Measurements from ENCODE around the gene CHST8. TPM values are rescaled to one million over a fixed set of nuclear protein-coding genes. Genes with fewer than 3 reads are reported as not detected.
"Not testable (repeated sequence)": the region's sequence is repeated elsewhere in the genome, so short reads cannot be mapped to it uniquely, and the experiment has no call there.

The CHST8 gene
- total and polyA plus RNA-seq, 4 donors = 0.05 to 0.07 TPM; not detected in 2

DNA sequence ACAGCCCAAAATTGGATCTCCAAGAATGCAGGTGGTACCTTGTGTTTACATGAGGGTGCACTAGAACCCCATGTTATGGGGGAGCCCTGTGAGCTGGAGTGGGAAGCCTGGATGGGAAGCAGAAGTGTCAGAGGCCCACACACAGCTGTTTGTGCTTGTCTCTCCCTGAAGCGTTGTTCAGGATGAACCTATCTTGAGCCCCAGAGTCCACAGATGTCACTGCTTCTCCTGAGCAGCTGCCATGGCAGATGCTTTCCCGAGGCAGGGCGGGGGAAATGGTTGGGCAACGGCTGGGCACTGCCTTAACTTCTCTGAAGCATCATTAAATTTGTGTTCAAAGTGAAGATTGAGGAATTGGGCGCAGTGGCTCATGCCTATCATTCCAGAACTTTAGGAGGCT lies 17.1 kb upstream of the CHST8 start:
- no peak for TF ChIP-seq YY1 (IDR thresholded peaks at IDR 0.05)
- TF ChIP-seq RAD21 (IDR thresholded peaks at IDR 0.05) = no peak
- TF ChIP-seq FOXA2 (IDR thresholded peaks at IDR 0.05) = no peak
- 65% methylated on average over 5 of the region's 5 CpGs for WGBS
- Histone ChIP-seq H3K4me3 (ENCODE audit: low read depth in 1 of 3, low read length in 3 of 3) (no peak overlapping the region), H3K27me3 (ENCODE audit: control insufficient read depth in 4 of 4, insufficient read depth in 4 of 4, low read length in 3 of 4) (no peaks in the 10 kb centered on the region), H3K36me3 (ENCODE audit: control insufficient read depth in 4 of 4, insufficient read depth in 3 of 4, low read depth in 1 of 4, low read length in 3 of 4) (no peaks in the 10 kb centered on the region), H3K4me1 (ENCODE audit: control insufficient read depth in 4 of 4, insufficient read depth in 4 of 4, low read length in 3 of 4) (no peaks in the 10 kb centered on the region), H3K9ac (ENCODE audit: low read depth in 1 of 2, low read length in 2 of 2) (no peak overlapping the region), H3K27ac (ENCODE audit: low read depth in 1 of 2, low read length in 2 of 2) (no peak overlapping the region), H3K9me3 (ENCODE audit: control insufficient read depth in 4 of 4, low read length in 3 of 4) (peaks cover 13 to 29% (median 18%) of the 10 kb centered on the region in 4 donors)
- no peak for DNase-seq (ENCODE audit: low spot score)

DNA sequence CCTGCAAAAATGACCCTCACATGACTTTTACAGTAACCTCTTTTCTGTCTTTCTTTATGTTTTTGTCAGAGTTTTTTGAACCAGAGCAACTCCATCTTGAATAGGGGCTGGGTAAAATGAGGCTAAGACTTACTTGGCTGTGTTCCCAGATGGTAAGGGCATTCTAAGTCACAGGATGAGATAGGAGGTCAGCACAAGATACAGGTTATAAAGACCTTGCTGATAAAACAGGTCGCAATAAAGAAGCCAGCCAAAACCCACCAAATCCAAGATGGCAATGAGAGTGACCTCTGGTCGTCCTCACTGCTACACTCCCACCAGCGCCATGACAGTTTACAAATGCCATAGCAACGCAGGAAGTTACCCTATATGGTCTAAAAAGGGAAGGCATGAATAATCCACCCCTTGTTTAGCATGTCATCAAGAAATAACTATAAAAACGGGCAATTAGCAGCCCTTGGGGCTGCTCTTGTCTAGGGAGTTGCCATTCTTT lies 15.9 kb upstream of the CHST8 start:
- H3K4me1 ChIP-seq (ENCODE audit: control insufficient read depth in 4 of 4, insufficient read depth in 4 of 4, low read length in 3 of 4); H3K27me3 ChIP-seq (ENCODE audit: control insufficient read depth in 4 of 4, insufficient read depth in 4 of 4, low read length in 3 of 4); H3K27ac ChIP-seq (ENCODE audit: low read depth in 1 of 2, low read length in 2 of 2); H3K9ac ChIP-seq (ENCODE audit: low read depth in 1 of 2, low read length in 2 of 2); H3K4me3 ChIP-seq (ENCODE audit: low read depth in 1 of 3, low read length in 3 of 3); H3K36me3 ChIP-seq (ENCODE audit: control insufficient read depth in 4 of 4, insufficient read depth in 3 of 4, low read depth in 1 of 4, low read length in 3 of 4); DNase-seq (ENCODE audit: low spot score): not testable (repeated sequence)
- peaks cover 14 to 29% (median 17%) of the 10 kb centered on the region in 4 donors for H3K9me3 ChIP-seq (ENCODE audit: control insufficient read depth in 4 of 4, low read length in 3 of 4)
- WGBS = 49% methylated on average over 5 of the region's 5 CpGs

DNA sequence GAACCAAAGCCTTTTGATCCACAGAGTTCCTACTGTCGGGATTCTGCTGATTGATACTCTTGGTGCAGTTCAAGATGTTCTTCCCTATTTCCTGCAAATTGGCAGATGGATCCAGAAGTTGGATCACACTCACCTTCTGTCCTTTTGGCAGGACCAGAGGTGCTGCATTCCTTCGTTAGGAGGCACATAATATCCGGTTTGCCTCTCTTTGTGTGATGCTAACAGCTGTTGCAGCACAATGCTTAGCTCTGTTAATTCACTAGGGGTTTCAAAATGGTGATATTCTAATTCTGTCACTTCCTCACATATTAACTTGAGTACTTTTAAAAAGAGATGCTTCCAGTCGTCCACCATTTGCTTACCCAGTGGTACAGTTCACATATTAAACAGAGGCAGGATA lies 15.2 kb upstream of the CHST8 start:
- Histone ChIP-seq H3K36me3 (ENCODE audit: control insufficient read depth in 4 of 4, insufficient read depth in 3 of 4, low read depth in 1 of 4, low read length in 3 of 4) (no peaks in the 10 kb centered on the region), H3K9ac (ENCODE audit: low read depth in 1 of 2, low read length in 2 of 2) (no peak overlapping the region), H3K4me1 (ENCODE audit: control insufficient read depth in 4 of 4, insufficient read depth in 4 of 4, low read length in 3 of 4) (no peaks in the 10 kb centered on the region), H3K27me3 (ENCODE audit: control insufficient read depth in 4 of 4, insufficient read depth in 4 of 4, low read length in 3 of 4) (no peaks in the 10 kb centered on the region), H3K27ac (ENCODE audit: low read depth in 1 of 2, low read length in 2 of 2) (no peak overlapping the region), H3K4me3 (ENCODE audit: low read depth in 1 of 3, low read length in 3 of 3) (no peak overlapping the region), H3K9me3 (ENCODE audit: control insufficient read depth in 4 of 4, low read length in 3 of 4) (peaks cover 8 to 22% (median 13%) of the 10 kb centered on the region in 4 donors)
- DNase-seq (ENCODE audit: low spot score) = no peak
- WGBS = 37% methylated on average over 4 of the region's 4 CpGs
- TF ChIP-seq GABPA (IDR thresholded peaks at IDR 0.05 in 1 of 2, conservative IDR thresholded peaks at IDR 0.05 in 1 of 2) (no peak), NR2F2 (IDR thresholded peaks at IDR 0.05) (no peak)

DNA sequence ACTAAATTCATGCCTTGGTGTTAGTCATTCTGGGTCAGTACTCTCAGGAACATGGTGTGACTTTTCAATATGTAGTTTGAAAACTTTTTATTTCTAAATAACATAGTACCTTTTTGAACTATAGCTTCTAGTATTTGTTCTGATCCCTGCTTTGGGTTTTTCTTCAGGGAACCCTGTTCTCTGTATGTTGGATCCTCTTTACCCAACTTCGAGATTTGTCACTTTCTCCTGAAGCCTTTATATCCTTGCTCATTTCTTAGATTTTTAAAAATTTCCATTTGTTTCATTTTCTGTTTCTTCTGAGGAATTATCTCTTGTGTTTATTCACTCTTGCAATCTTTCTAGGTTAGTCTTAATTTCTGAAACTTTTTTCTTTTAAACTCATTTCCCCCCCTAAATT lies 12.4 kb upstream of the CHST8 start:
- peaks cover 0 to 16% (median 3%) of the 10 kb centered on the region in 4 donors for H3K9me3 ChIP-seq (ENCODE audit: control insufficient read depth in 4 of 4, low read length in 3 of 4)
- WGBS = 58% methylated on average over 1 of the region's 1 CpG
- no peak overlapping the region for H3K9ac ChIP-seq (ENCODE audit: low read depth in 1 of 2, low read length in 2 of 2)
- no peak for DNase-seq (ENCODE audit: low spot score)
- no peaks in the 10 kb centered on the region for H3K27me3 ChIP-seq (ENCODE audit: control insufficient read depth in 4 of 4, insufficient read depth in 4 of 4, low read length in 3 of 4)
- TF ChIP-seq, protein P1, sequence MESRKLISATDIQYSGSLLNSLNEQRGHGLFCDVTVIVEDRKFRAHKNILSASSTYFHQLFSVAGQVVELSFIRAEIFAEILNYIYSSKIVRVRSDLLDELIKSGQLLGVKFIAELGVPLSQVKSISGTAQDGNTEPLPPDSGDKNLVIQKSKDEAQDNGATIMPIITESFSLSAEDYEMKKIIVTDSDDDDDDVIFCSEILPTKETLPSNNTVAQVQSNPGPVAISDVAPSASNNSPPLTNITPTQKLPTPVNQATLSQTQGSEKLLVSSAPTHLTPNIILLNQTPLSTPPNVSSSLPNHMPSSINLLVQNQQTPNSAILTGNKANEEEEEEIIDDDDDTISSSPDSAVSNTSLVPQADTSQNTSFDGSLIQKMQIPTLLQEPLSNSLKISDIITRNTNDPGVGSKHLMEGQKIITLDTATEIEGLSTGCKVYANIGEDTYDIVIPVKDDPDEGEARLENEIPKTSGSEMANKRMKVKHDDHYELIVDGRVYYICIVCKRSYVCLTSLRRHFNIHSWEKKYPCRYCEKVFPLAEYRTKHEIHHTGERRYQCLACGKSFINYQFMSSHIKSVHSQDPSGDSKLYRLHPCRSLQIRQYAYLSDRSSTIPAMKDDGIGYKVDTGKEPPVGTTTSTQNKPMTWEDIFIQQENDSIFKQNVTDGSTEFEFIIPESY (IDR thresholded peaks at IDR 0.05) = no peak
- TF ChIP-seq, protein P2, sequence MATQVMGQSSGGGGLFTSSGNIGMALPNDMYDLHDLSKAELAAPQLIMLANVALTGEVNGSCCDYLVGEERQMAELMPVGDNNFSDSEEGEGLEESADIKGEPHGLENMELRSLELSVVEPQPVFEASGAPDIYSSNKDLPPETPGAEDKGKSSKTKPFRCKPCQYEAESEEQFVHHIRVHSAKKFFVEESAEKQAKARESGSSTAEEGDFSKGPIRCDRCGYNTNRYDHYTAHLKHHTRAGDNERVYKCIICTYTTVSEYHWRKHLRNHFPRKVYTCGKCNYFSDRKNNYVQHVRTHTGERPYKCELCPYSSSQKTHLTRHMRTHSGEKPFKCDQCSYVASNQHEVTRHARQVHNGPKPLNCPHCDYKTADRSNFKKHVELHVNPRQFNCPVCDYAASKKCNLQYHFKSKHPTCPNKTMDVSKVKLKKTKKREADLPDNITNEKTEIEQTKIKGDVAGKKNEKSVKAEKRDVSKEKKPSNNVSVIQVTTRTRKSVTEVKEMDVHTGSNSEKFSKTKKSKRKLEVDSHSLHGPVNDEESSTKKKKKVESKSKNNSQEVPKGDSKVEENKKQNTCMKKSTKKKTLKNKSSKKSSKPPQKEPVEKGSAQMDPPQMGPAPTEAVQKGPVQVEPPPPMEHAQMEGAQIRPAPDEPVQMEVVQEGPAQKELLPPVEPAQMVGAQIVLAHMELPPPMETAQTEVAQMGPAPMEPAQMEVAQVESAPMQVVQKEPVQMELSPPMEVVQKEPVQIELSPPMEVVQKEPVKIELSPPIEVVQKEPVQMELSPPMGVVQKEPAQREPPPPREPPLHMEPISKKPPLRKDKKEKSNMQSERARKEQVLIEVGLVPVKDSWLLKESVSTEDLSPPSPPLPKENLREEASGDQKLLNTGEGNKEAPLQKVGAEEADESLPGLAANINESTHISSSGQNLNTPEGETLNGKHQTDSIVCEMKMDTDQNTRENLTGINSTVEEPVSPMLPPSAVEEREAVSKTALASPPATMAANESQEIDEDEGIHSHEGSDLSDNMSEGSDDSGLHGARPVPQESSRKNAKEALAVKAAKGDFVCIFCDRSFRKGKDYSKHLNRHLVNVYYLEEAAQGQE (IDR thresholded peaks at IDR 0.05) = no peak
- no peak for TF ChIP-seq HNF4A (conservative IDR thresholded peaks at IDR 0.05)
- no peaks in the 10 kb centered on the region for H3K36me3 ChIP-seq (ENCODE audit: control insufficient read depth in 4 of 4, insufficient read depth in 3 of 4, low read depth in 1 of 4, low read length in 3 of 4)
- H3K4me1 ChIP-seq (ENCODE audit: control insufficient read depth in 4 of 4, insufficient read depth in 4 of 4, low read length in 3 of 4) = no peaks in the 10 kb centered on the region
- H3K4me3 ChIP-seq (ENCODE audit: low read depth in 1 of 3, low read length in 3 of 3) = no peak overlapping the region
- no peak overlapping the region for H3K27ac ChIP-seq (ENCODE audit: low read depth in 1 of 2, low read length in 2 of 2)
